ENCODE data around the gene COQ9.
"Not testable (repeated sequence)": the region's sequence is repeated elsewhere in the genome, so short reads cannot be mapped to it uniquely, and the experiment has no call there.

Gene COQ9

GRCh38 chr16:57427307-57427706 is 20.0 kb upstream of the COQ9 start:
- DNase-seq (ENCODE audit: low read depth), result no peak

- no peak for DNase-seq (ENCODE audit: low read depth)
Observed at GRCh38 chr16:57427824-57428223, 19.5 kb upstream of the COQ9 start.

GRCh38 chr16:57430955-57431354 is 16.3 kb upstream of the COQ9 start:
- DNase-seq (ENCODE audit: low read depth), result no peak

- no peak for DNase-seq (ENCODE audit: low read depth)
Observed at GRCh38 chr16:57432505-57432904, 14.8 kb upstream of the COQ9 start.

- no peak for DNase-seq (ENCODE audit: low read depth)
Observed at GRCh38 chr16:57432989-57433388, 14.3 kb upstream of the COQ9 start.

GRCh38 chr16:57434003-57434402 is 13.3 kb upstream of the COQ9 start:
- DNase-seq (ENCODE audit: low read depth), result no peak

GRCh38 chr16:57435838-57436237 is 11.4 kb upstream of the COQ9 start:
- no peak for DNase-seq (ENCODE audit: low read depth)

GRCh38 chr16:57439947-57440346 is 7.3 kb upstream of the COQ9 start:
- not testable (repeated sequence) for DNase-seq (ENCODE audit: low read depth)

- not testable (repeated sequence) for DNase-seq (ENCODE audit: low read depth)
Observed at GRCh38 chr16:57440551-57440950, 6.7 kb upstream of the COQ9 start.

- no peak for DNase-seq (ENCODE audit: low read depth)
Observed at GRCh38 chr16:57444711-57445110, 2.6 kb upstream of the COQ9 start.

GRCh38 chr16:57445510-57445909 is 1.8 kb upstream of the COQ9 start:
- DNase-seq (ENCODE audit: low read depth), result no peak

- no peak for DNase-seq (ENCODE audit: low read depth)
Observed at GRCh38 chr16:57446531-57447185, 621 bp upstream of the COQ9 start.

- no peak for DNase-seq (ENCODE audit: low read depth)
Observed at GRCh38 chr16:57452021-57452420, 4.7 kb downstream of the COQ9 start.

- peak; percentile 91 for DNase-seq (ENCODE audit: low read depth)
Observed at GRCh38 chr16:57462209-57462977, 15.1 kb downstream of the COQ9 start, which contains the start of gene POLR2C. POLR2C (plus strand) TSS chr16:57462679; CDS start chr16:57462725, 46 bp downstream.

GRCh38 chr16:57462978-57463362 is 15.7 kb downstream of the COQ9 start:
- no peak for DNase-seq (ENCODE audit: low read depth)

GRCh38 chr16:57464523-57464922 is 17.2 kb downstream of the COQ9 start:
- no peak for DNase-seq (ENCODE audit: low read depth)

- no peak for DNase-seq (ENCODE audit: low read depth)
Observed at GRCh38 chr16:57468346-57468745, 21.1 kb downstream of the COQ9 start.

- no peak for DNase-seq (ENCODE audit: low read depth)
Observed at GRCh38 chr16:57469046-57469445, 21.8 kb downstream of the COQ9 start.

GRCh38 chr16:57469917-57470470 is 22.7 kb downstream of the COQ9 start:
- no peak for DNase-seq (ENCODE audit: low read depth)

GRCh38 chr16:57470711-57471110 is 23.4 kb downstream of the COQ9 start:
- no peak for DNase-seq (ENCODE audit: low read depth)

GRCh38 chr16:57471209-57471608 is 23.9 kb downstream of the COQ9 start:
- no peak for DNase-seq (ENCODE audit: low read depth)

- DNase-seq (ENCODE audit: low read depth), result no peak
Observed at GRCh38 chr16:57471852-57472664, 24.8 kb downstream of the COQ9 start.
